22Rv1 (cell line): ENCODE results near the gene RIT2.
A peak's percentile ranks its signal among the peaks of the same experiment; 100 is the strongest.

Experiments
- H3K27ac ChIP-seq: fragments of 450-650 bp; 2 replicates; pipeline ENCODE4 v1.5.1; 2017
- CTCF ChIP-seq: fragments of 450-650 bp; IDR thresholded peaks from 2 replicates; pipeline ENCODE4 v1.5.1; 2017; ENCODE audit warnings: mild to moderate bottlenecking
- ZFX ChIP-seq: fragments of 450-650 bp; IDR thresholded peaks from 2 replicates; pipeline ENCODE4 v1.6.1; 2017; ENCODE audit warnings: antibody characterized with exemption, borderline replicate concordance

Gene RIT2

GRCh38 chr18:43043626-43044025, 71.9 kb downstream of the RIT2 start:
- no peak overlapping the region for H3K27ac ChIP-seq
- TF ChIP-seq ZFX (no peak), CTCF (no peak)

GRCh38 chr18:43040281-43040680, 75.2 kb downstream of the RIT2 start:
- TF ChIP-seq CTCF = no peak
- no peak for TF ChIP-seq ZFX

GRCh38 chr18:43034683-43035500, 80.6 kb downstream of the RIT2 start:
- peak overlapping the region; percentile 93 for H3K27ac ChIP-seq
- no peak for TF ChIP-seq ZFX
- TF ChIP-seq CTCF = no peak

More at GRCh38 chr18:43040281-43040680, 75.2 kb downstream of the RIT2 start:
- H3K27ac ChIP-seq = no peak overlapping the region

GRCh38 chr18:43031169-43031568, 84.3 kb downstream of the RIT2 start:
- no peak overlapping the region for H3K27ac ChIP-seq
- no peak for TF ChIP-seq CTCF
- no peak for TF ChIP-seq ZFX

GRCh38 chr18:43029414-43029813, 86.1 kb downstream of the RIT2 start:
- TF ChIP-seq CTCF (no peak), ZFX (no peak)
- no peak overlapping the region for H3K27ac ChIP-seq

GRCh38 chr18:43022874-43023273, 92.6 kb downstream of the RIT2 start:
- TF ChIP-seq CTCF (no peak), ZFX (no peak)
- H3K27ac ChIP-seq = no peak overlapping the region

GRCh38 chr18:43017622-43018021, 97.9 kb downstream of the RIT2 start:
- no peak for TF ChIP-seq ZFX
- no peak for TF ChIP-seq CTCF

More at GRCh38 chr18:43017622-43018021, 97.9 kb downstream of the RIT2 start:
- H3K27ac ChIP-seq = no peak overlapping the region
